ENCODE data around the gene PLSCR3. TPM values are rescaled to one million over a fixed set of nuclear protein-coding genes. Genes with fewer than 3 reads are reported as not detected.

PLSCR3 gene
- total RNA-seq, 1 experiment from 2014 or later = 36.7 TPM

GRCh38 chr17:7351665-7352502, 42.4 kb downstream of the PLSCR3 start, which contains the start of gene KCTD11:
TSS of gene KCTD11 (plus strand) at chr17:7352162.
- DNase-seq (ENCODE audit: low read depth) = peak; percentile 88

DNA sequence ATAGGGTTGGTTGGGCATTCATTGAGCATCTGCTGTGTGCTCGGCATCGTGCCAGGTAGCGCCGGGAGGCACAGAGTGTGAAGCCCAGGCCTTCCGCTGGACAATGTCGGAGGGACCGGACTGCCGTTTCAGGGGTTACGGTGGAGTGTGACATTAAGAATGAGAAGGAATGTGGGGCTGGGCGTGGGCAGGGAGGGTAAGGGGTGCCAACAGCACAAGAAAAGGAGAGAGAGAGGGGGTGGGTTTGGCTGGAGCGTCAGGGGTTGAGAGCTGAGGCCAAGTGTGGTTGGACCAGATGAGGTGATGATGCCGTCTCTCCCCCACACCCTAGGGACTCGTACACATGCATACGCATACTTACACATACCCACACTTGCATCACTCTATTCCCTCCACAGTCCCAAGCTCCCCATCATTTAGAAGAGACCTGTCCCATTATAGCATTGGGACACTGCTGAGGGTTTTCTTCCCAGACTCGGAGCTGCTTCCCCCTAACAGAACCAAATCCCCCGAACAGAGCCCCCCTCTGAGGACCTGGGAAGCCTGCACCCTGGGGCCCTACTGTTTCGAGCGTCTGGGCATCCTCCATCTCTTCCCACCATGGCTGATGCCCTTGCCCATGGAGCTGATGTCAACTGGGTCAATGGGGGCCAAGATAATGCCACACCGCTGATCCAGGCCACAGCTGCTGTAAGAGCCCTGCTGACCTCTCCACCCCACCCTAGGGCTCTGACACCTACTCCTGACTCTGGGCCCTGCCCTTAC, 45.7 kb downstream of the PLSCR3 start:
- no peak for DNase-seq (ENCODE audit: low read depth)

DNA sequence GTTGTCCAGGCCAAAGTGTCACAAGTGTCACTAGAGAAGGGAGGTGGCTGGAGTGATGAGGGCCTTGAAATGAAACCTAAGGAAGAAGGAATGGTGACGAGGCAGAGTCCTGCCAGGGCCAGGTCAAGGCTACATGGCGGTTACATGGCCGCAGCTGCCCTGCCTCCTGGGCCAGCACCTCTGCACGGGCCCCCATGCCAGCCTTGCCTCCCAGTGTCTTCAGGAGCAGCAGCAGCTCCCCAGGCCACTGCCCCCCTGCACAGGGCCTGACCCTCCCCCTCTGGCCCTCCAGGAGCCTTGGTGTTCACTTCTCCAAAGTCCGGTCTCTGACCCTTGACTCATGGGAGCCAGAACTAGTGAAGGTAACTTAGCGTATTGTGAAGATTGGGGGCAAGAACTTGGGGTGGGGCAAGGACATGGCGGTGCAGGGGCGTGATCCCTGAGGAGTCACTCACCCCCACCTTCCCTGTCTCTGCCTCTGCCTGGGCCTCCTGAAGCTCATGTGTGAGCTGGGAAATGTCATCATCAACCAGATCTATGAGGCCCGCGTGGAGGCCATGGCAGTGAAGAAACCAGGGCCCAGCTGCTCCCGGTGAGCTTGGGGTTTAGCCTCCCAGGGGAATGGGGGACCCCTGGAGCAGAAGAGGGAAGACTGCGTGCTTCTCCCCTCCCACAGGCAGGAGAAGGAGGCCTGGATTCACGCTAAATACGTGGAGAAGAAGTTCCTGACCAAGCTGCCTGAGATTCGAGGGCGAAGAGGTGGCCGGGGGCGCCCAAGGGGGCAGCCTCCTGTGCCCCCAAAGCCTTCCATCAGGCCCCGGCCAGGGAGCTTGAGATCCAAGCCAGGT, 46.5 kb downstream of the PLSCR3 start:
- no peak for DNase-seq (ENCODE audit: low read depth)

- no peak for DNase-seq (ENCODE audit: low read depth)
These were observed 47.3 kb downstream of the PLSCR3 start for GRCh38 chr17:7346761-7347614.

GRCh38 chr17:7343250-7343649, 51.1 kb downstream of the PLSCR3 start:
- no peak for DNase-seq (ENCODE audit: low read depth)

- DNase-seq (ENCODE audit: low read depth) = no peak
These were observed 52.5 kb downstream of the PLSCR3 start for GRCh38 chr17:7341842-7342241.

GRCh38 chr17:7340179-7340578, 54.1 kb downstream of the PLSCR3 start:
- no peak for DNase-seq (ENCODE audit: low read depth)

Other genes starting within 250 kb of the PLSCR3 start
- gene ASGR1, start 215.2 kb downstream of the PLSCR3 start, total RNA-seq (2014; rRNA removed; shearing (Covaris generic)) = 2.8 and 4.0 TPM in 2 replicates
- 11.3 and 14.2 TPM in 2 replicates for gene DLG4, start 174.7 kb downstream of the PLSCR3 start, total RNA-seq (2014; rRNA removed; shearing (Covaris generic))
- 317 and 327 TPM in 2 replicates for gene ACADVL, start 174.6 kb downstream of the PLSCR3 start, total RNA-seq (2014; rRNA removed; shearing (Covaris generic))
- 45.2 and 57.0 TPM in 2 replicates for gene DVL2, start 160.0 kb downstream of the PLSCR3 start, total RNA-seq (2014; rRNA removed; shearing (Covaris generic))
- 94.0 and 115 TPM in 2 replicates for gene PHF23, start 155.1 kb downstream of the PLSCR3 start, total RNA-seq (2014; rRNA removed; shearing (Covaris generic))
- 191 and 331 TPM in 2 replicates for gene GABARAP, start 152.1 kb downstream of the PLSCR3 start, total RNA-seq (2014; rRNA removed; shearing (Covaris generic))
- gene CTDNEP1, start 142.8 kb downstream of the PLSCR3 start, total RNA-seq (2014; rRNA removed; shearing (Covaris generic)) = 43.6 and 79.9 TPM in 2 replicates
- gene ELP5, start 142.3 kb downstream of the PLSCR3 start, total RNA-seq (2014; rRNA removed; shearing (Covaris generic)) = 68.1 and 78.2 TPM in 2 replicates
- not detected in 2 replicates for gene CLDN7, start 132.0 kb downstream of the PLSCR3 start, total RNA-seq (2014; rRNA removed; shearing (Covaris generic))
- gene SLC2A4, start 112.8 kb downstream of the PLSCR3 start, total RNA-seq (2014; rRNA removed; shearing (Covaris generic)) = 0.03 TPM in 1 of 2 replicates, not detected in the other
- gene YBX2, start 99.9 kb downstream of the PLSCR3 start, total RNA-seq (2014; rRNA removed; shearing (Covaris generic)) = not detected in 2 replicates
- gene EIF5A, start 86.9 kb downstream of the PLSCR3 start, total RNA-seq (2014; rRNA removed; shearing (Covaris generic)) = 1,448 and 1,578 TPM in 2 replicates
- gene GPS2, start 79.2 kb downstream of the PLSCR3 start, total RNA-seq (2014; rRNA removed; shearing (Covaris generic)) = 125 and 135 TPM in 2 replicates
- 20.7 TPM in 2 replicates for gene NEURL4, start 65.2 kb downstream of the PLSCR3 start, total RNA-seq (2014; rRNA removed; shearing (Covaris generic))
- gene ACAP1, start 58.0 kb downstream of the PLSCR3 start, total RNA-seq (2014; rRNA removed; shearing (Covaris generic)) = 0.90 and 2.2 TPM in 2 replicates
- 4.7 and 5.8 TPM in 2 replicates for gene KCTD11, start 42.4 kb downstream of the PLSCR3 start, total RNA-seq (2014; rRNA removed; shearing (Covaris generic))
- gene TMEM95, start 39.4 kb downstream of the PLSCR3 start, total RNA-seq (2014; rRNA removed; shearing (Covaris generic)) = not detected in 2 replicates
- 0.24 TPM in 1 of 2 replicates, not detected in the other for gene TNK1, start 13.4 kb downstream of the PLSCR3 start, total RNA-seq (2014; rRNA removed; shearing (Covaris generic))
- gene TMEM256, start 9.6 kb upstream of the PLSCR3 start, total RNA-seq (2014; rRNA removed; shearing (Covaris generic)) = 54.1 and 72.6 TPM in 2 replicates
- gene NLGN2, start 13.3 kb upstream of the PLSCR3 start, total RNA-seq (2014; rRNA removed; shearing (Covaris generic)) = 6.1 and 7.4 TPM in 2 replicates
- gene SPEM1, start 25.8 kb upstream of the PLSCR3 start, total RNA-seq (2014; rRNA removed; shearing (Covaris generic)) = not detected in 2 replicates
- gene SPEM2, start 31.1 kb upstream of the PLSCR3 start, total RNA-seq (2014; rRNA removed; shearing (Covaris generic)) = not detected in 2 replicates
- gene SPEM3, start 34.3 kb upstream of the PLSCR3 start, total RNA-seq (2014; rRNA removed; shearing (Covaris generic)) = not detected in 2 replicates
- 0.23 and 0.43 TPM in 2 replicates for gene TMEM102, start 40.9 kb upstream of the PLSCR3 start, total RNA-seq (2014; rRNA removed; shearing (Covaris generic))
- gene FGF11, start 45.0 kb upstream of the PLSCR3 start, total RNA-seq (2014; rRNA removed; shearing (Covaris generic)) = 0.23 and 0.37 TPM in 2 replicates
- gene CHRNB1, start 50.5 kb upstream of the PLSCR3 start, total RNA-seq (2014; rRNA removed; shearing (Covaris generic)) = 6.0 and 7.9 TPM in 2 replicates
- 13.1 and 18.1 TPM in 2 replicates for gene ZBTB4, start 85.1 kb upstream of the PLSCR3 start, total RNA-seq (2014; rRNA removed; shearing (Covaris generic))
- not detected in 2 replicates for gene SLC35G6, start 86.9 kb upstream of the PLSCR3 start, total RNA-seq (2014; rRNA removed; shearing (Covaris generic))
- gene POLR2A, start 89.8 kb upstream of the PLSCR3 start, total RNA-seq (2014; rRNA removed; shearing (Covaris generic)) = 43.4 and 44.6 TPM in 2 replicates
- gene TNFSF12, start 154.5 kb upstream of the PLSCR3 start, total RNA-seq (2014; rRNA removed; shearing (Covaris generic)) = 3.2 and 5.6 TPM in 2 replicates
- gene TNFSF13, start 164.2 kb upstream of the PLSCR3 start, total RNA-seq (2014; rRNA removed; shearing (Covaris generic)) = 0.37 and 0.63 TPM in 2 replicates
- 138 and 141 TPM in 2 replicates for gene SENP3, start 167.4 kb upstream of the PLSCR3 start, total RNA-seq (2014; rRNA removed; shearing (Covaris generic))
- gene CD68, start 185.1 kb upstream of the PLSCR3 start, total RNA-seq (2014; rRNA removed; shearing (Covaris generic)) = 55.2 and 75.8 TPM in 2 replicates
- gene MPDU1, start 189.3 kb upstream of the PLSCR3 start, total RNA-seq (2014; rRNA removed; shearing (Covaris generic)) = 148 and 177 TPM in 2 replicates
- 0.31 and 1.8 TPM in 2 replicates for gene SOX15, start 195.6 kb upstream of the PLSCR3 start, total RNA-seq (2014; rRNA removed; shearing (Covaris generic))
- 54.4 and 60.7 TPM in 2 replicates for gene FXR2, start 220.4 kb upstream of the PLSCR3 start, total RNA-seq (2014; rRNA removed; shearing (Covaris generic))
- gene SAT2, start 233.3 kb upstream of the PLSCR3 start, total RNA-seq (2014; rRNA removed; shearing (Covaris generic)) = 18.6 and 20.8 TPM in 2 replicates
- not detected in 2 replicates for gene SHBG, start 235.6 kb upstream of the PLSCR3 start, total RNA-seq (2014; rRNA removed; shearing (Covaris generic))